GM19372 (cell line): Measurements from ENCODE around the gene KIAA2012.

Experiments used
- ATAC-seq: cut with Tn5 transposase; IDR thresholded peaks from one replicate; pipeline ENCODE4 v1.9.1; 2021; ENCODE audit warnings: mild to moderate bottlenecking, low read depth, moderate library complexity; ENCODE audit not compliant: unreplicated experiment

Gene KIAA2012

DNA sequence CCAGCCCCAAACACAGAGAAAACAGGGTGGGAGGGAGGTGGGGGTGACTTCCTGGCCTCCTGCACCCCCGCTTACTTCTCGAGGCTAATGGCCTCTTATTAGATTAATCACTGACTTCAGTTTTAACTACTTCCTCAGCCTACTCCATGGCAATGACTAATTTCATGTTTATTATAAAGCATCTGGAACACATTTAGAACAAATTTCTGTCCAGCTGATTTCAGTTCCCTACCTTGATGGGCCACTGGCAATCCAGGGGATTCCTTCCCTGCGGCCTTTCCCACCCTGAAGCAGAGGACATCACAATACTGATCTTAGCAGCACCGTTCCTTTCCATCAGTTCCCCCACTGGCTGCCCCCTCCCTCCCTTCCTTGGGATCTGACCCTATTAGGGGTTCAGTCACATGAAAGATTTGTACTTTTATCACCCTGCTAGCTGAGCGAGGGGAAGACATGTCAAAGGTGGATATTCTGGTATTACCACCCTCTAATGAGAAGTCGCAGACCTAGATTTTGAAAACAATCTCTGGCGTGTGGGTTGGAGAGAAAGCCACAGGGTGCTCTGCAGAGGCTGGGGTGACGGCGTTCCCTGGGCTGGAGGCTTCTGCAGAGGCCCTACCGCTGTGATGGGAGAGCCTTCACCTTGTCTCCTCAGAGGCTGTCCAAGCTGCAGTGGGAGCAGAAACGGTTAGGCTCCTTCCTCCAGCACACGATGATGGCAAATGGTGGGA lies 67.6 kb downstream of the KIAA2012 start:
- no peak for ATAC-seq

DNA sequence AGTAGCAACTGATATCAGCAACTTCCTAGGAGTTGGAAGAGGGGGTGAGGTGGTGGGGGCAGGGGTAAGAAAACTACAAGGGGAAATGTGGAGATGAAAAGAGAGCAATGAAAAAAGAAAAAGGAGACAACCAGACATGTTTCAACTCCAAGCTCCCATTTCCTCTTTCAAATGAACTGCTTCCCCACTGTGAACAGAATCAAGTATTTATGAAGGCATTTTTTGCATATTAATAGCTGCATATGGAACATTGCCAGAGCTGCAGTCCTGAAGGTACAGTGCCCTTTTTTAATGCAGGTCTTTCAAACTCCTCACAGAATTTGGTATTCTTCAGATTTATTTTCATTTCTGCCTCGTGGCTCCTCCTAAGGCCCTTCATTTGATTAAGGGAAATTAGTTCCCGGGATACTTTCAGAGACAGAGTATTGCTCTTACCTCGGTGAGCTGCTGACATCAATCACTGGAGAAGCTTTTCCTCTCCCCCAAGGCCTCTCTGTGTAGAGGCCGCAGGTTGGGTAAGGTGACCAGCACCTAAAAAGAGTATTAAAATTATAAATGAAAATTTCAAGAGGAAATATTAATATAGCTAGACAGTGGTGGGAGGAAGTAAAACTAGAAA lies 68.4 kb downstream of the KIAA2012 start:
- no peak for ATAC-seq

DNA sequence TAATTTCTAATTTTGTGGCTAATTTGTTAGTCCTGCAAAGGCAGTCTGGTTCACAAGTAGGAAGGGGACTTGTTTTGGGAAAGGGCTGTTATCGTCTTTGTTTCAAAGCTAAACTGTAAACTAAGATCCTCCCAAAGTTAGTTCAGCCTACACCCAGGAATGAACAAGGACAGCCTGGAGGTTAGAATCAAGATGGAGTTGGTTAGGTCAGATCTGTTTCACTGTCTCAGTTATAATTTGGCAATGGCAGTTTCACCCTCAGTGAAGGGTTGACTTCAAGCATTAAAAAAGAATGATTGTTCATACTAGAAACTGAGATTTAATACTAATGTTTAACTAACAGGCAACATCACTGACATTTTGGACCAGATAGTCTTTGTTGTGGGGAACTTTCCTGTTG lies 69.5 kb downstream of the KIAA2012 start:
- ATAC-seq, result no peak

DNA sequence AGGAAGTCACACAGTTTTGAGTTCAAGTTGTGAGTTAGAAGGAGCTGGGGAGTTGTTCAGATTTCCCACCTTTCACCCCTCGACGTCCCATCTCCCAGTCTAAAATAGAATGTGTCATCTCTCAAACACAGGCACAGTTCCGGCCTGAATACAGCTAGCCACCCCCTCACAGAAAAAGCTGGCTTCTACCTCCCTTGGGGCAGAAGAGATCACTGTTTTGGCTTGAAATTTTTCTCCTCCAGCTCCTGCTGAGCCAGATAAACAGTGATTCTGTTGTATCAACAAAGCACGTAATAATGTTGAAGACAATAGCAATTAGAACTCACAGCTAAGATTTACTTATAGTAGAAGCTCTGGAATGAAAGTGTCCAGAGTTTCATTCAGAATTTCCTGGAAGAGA lies 74.7 kb downstream of the KIAA2012 start:
- no peak for ATAC-seq

DNA sequence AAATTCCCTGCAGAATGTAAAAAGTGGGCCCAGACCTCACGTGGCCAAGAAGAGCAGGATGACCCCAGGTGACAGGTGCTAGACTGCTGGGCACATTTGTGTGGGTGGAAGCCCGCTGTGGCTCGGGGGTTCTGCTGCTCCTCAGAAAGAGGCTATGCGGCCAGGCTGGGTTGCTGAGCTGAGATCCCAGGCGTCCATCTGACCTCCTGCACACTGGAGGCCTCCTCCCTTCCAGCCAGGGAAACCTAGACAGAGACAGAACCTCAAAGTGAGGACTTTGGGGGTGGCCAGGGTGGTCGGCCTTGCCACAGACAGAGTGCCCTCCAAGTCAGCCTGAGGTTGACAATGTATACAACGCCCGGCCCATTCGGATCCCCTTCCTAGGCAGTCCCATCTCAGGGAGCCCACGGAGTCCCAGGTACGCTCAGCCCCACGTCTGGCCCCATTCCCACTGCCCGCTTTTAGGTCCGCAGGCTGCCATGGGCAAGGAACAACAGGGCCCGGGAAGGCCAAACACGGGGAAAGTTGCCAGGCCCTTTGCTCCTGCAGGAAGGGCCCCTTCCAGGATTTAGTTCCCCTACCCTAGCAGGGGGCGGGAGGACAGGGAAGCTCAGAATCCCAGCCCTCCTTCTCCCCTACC lies 75.6 kb downstream of the KIAA2012 start:
- ATAC-seq, result no peak

DNA sequence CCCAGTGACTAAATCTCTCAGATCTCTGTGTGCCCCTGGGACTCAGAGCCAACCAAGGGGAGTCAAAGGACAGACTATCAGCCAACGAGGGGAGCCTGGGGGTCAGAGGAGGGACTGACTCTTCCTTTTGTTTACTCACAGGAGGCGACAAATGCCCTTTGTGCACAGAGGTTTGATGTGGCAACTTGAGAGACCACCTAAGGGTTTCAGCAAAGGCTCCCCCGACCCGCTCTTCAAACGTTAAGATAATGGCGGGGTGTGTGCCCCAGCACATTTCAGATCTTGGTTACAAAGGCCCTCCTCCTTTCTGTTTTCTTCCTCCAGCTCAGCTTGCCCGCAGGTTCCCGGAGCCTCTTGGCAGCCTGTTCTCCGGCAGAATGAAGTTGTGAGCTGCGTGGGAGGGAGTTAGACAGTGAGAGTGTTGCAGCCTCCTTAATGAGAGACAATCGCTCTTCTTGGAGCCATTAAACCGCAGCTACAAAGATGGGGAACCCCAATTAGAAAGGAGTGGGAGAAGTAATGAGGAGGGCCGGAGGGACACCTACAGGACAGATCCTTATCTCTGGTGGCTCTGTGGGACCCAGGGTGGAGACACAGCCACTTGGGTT lies 76.2 kb downstream of the KIAA2012 start:
- no peak for ATAC-seq

DNA sequence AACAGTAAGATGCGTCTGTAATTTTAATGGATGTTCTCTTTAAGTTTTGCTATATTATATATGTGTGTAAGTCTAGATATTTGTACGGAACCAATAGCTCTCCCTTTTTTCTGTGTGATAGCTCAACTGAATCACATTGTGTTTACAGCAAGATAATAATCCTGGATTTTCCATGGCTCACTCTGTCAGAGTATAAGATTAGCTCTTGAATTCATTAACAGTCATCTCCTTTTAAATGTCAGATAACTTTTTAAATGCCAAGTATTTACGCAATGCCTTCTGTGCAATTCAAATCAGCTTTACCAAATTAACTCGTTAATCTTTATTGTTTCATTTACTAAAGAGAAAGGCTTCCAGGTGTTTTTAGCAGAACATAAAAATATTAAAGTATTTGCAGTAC lies 76.9 kb downstream of the KIAA2012 start:
- no peak for ATAC-seq

DNA sequence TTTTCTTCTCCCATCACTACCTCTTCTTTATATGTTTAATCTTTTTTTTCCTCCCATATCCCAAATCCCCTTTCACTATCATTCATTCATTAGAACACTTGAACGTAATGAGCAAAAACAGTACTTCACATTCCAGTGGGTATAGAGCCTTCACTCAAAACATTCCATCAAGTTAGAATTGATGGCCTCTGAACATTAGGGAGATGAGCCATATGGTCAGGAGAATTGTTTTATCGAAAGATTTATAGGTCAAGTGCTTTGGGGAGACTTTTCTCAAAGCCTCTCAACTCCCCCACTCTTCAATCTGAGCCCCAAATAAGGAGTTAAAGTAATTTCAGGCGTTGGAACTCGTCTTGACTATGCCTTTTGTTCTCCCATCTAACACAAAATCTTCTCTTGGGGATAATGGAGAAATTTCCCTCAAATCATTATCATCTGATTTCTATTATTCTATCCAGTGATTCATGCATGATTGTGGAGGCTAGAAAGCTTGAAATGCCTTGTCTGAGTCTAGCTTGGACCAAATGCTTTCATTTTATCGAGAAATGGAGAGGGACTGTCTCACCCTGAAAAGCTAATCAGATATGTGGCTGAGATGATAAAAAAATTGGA lies 79.2 kb downstream of the KIAA2012 start:
- ATAC-seq, result no peak

DNA sequence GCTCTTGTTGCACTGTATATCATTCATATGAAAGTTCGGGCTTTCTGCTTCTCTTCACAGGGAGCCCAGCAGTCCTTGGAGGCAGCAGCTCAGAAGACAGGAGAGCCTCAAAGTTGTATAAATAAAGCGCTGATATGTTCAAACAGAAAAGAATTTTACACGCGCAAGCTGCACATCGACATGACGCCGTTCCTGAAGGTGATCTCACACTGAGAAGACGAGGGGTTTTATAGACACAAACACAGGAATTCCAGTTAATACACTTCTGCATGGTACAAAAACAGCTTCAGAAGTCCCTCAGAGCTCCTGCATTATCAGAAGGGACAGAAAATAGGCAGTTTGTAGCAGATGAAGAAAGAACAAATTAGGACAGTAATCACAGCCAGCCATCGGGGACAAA lies 81.6 kb downstream of the KIAA2012 start:
- no peak for ATAC-seq

DNA sequence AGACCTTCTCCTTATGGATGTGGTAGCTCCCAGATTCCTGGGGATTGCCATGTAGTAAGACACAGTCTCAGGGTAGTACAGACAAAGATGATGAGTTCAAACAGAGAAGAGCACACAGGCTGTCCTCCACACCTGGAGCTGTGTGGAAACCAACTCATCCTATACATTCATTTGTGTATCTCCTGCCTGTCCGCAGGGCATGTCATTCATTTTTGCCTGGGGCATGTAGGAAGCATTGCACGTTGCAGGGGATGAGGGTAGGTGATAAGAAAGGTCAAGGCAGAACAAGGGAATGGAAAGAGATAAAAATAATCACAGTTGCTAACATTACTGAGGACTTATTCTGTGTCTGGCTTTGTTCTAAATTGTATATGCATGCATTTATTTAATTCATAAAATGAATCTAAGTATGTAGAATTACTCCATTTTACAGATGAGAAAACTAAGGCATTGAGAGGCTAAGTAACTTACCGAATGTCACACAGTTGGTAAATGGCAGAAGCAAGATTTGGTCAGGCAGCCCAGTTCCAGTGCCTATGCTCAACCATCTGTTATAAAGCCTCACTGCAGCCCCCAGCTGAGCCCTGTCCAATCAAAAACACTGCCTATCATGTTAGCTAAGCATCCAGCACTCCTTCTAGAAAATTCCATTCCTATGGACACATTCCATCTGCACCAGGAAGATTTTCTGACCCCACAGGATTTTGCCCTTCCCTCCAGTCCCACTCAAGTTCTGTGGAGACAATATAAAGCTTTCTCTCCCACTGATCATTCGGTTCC lies 84.3 kb downstream of the KIAA2012 start:
- ATAC-seq, result no peak

DNA sequence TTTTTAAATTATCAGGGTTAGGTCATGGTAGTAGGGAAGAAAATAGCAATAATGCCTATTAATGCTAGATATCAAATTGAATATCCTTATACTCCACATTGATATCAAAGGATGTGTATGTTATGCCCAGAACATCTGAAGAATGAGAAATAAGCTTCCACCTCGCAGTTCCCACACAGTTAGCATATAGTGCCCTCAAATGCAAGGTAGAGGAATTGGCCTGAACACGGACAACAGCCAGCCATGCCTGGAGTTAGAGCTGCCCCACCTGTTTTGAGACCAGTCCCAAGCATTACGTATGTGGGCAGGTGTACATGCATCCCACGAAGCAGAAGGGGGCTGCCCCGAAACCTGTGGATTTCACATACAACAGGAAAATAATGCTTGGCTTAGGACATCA lies 85.7 kb downstream of the KIAA2012 start:
- ATAC-seq, result no peak

DNA sequence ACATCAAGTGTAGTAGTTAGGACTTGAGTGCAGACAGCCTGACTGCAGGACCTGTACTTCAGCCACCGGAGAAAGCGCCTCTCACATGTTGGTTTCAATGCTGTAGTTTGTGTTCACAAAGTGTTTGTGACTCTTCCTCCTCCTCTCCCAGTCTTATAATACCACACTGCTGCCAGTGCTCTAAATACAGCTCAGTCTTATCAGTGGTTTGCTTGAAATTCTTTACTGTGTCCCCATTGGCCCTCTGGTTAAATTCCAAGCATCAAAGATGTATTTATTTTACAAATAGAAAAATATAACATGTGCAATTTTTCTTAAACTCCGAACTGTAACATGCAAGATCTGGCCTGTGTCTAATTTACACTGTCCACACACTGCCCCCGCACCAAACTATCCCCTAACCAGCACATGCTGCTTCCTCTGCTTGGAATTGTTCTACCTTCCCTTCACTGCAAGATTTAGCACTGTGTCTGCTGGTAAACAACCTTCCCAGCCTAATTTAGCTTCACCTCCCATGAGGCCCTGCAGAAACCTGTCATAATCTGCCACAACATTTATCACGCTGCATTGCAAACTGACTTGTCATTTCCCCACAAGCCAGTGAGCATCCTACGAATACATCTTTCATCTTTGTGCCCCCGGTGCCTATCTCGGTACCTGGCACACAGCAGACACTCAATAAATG lies 88.2 kb downstream of the KIAA2012 start:
- no peak for ATAC-seq

DNA sequence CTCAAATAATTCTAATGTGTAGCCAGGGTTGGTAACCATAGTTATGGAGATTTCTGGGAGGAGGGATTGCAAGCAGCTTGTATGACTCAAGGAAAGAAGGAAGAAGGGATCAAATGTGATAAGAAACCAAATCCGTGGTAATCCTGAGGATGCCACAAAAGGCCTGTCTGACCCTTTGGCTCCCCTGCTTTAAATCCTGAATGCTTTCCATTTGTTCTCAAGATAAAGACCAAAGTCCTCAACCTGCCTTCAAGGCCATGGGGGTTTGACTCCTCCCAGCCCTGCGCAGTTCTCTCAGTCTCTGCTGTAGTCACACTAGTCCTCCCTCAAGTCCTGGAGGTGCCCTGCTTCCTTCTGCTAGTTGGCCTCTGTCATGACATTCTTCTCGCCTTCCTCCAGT lies 91.4 kb downstream of the KIAA2012 start:
- ATAC-seq, result no peak

DNA sequence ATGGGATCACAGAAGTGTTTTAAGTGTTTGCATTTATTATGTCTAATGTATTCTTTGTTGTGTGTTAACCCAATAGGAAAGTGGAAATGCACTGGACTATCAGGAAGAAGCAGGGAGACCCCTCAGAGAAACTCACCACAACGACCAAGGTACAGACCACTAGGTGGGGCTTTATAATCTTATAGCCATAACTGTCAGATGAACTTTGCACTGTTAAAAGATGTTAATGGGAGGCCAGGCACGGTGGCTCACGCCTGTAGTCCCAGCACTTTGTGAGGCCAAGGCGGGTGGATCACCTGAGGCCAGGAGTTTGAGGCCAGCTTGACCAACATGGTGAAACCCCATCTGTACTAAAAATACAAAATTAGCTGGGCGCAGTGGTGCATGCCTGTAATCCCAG lies 92.2 kb downstream of the KIAA2012 start:
- no peak for ATAC-seq

DNA sequence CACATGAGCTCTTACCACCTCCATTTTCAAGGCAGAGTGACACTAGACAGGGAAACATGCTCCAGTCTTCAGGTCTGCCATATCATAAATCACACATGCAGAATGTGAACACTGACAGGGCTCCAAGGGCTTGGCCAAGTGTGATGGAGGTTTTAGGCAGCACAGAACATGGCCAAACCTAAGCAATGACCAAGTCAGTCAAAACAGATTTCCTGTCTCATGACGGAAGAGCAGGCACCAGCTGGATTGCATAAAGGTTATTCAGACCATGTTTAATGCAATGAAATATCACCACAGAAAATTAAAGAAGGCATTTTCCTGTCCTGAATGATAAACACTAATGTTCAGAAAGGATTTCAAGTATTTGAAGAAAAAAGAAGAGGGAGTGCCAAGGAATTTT lies 92.9 kb downstream of the KIAA2012 start:
- ATAC-seq, result no peak

DNA sequence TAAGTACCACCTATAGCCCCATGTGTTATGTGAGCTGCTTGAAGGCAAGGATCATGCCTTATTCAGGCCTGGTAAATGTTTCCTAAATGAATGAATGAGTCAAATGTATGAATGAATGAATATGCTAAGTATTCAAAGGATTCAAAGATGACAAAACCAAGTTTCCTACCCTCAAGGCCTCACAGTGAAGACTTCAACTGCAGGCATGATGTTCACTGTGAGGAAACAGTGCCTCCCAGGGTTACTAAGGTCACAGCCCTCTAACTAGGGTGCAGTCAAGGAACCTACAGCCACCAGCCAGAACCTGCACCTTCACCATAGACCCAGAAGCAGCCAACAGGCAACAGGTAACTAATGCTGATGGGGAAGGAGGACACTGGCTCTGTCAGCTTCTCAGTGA lies 96.1 kb downstream of the KIAA2012 start:
- no peak for ATAC-seq

DNA sequence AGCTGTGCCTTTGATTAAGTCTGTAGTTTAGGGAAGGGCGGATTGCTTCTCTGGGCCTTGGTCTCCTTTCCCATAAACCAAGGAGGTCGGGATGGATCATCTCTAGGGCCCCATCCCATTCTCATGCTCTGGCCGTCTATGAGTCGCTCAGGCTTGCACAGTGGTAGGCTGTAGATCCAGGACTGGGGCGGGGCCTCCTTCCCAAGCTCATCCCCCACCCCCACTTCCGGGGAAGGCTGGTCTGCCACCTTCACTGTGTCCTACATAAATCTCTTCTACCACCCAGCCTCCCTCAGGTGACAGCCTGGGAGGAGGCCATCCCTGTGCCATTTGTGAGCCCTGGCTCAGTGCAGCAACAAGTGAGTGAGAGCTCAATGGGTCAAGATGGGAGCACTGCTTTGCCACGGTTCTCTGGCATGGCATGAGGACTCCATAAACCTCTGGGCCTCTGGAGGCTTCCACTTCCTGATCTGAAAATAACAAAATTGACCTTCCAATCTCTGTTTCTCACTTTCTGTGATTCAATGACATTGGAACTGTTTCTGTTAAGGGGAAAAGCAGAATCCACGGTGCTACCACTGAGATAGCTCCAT lies 96.9 kb downstream of the KIAA2012 start:
- no peak for ATAC-seq

DNA sequence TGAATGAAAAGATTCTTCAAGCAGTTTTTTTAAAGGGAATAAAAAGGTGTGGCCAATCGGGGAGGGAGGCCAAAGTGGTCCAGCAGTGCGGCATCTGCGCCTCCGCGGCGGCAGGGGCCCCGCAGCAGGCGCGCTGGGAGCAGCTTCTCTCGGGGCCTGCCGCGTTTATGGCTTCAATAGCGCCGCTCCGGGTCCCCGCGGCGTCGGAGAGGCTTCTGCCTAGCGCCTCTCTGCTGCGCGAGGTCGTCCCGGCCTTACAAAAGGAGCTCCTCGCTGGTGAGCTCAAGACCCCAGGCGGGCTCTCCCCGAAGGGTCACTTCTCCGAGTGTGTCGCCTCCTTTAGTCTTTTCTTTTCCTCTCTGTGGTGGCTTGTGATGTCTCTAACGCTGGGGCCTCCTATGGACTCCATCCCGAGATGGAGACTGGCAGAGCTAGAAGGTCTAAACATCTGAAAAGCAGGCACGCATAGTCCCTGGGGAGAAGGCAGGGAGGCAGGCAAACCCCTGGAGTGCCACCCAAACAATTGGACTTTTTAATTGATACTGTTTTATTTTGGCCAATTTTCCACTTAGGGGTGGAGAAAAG lies 98.3 kb downstream of the KIAA2012 start:
- ATAC-seq, result no peak
